HEK293T (cell line): ENCODE results near the gene ARID1B.

Experiments used
- CTCF ChIA-PET: fragments of 350-600 bp; formaldehyde crosslinking; extraction: SDS; loops from one replicate; lab custom pipeline; 2021; ENCODE audit warnings: antibody characterized with exemption, inconsistent platforms; lab: Yijun Ruan, JAX
- POLR2A ChIA-PET: fragments of 350-600 bp; formaldehyde crosslinking; extraction: SDS; loops from one replicate; lab custom pipeline; 2020; ENCODE audit warnings: antibody characterized with exemption, inconsistent platforms; lab: Yijun Ruan, JAX
- DNase-seq: peaks from one replicate; pipeline ENCODE4 v3.0.0; 2012; ENCODE audit warnings: mixed read lengths; ENCODE audit errors: extremely low spot score
- ARNT ChIP-seq: fragments of 450-650 bp; IDR thresholded peaks from 2 replicates; pipeline ENCODE4 v1.6.1; 2017; ENCODE audit warnings: mild to moderate bottlenecking
- BHLHE40 ChIP-seq: fragments of 450-650 bp; IDR thresholded peaks from 2 replicates; pipeline ENCODE4 v1.6.1; 2016; ENCODE audit warnings: mild to moderate bottlenecking, moderate library complexity, borderline replicate concordance
- CTBP1 ChIP-seq: fragments of 450-650 bp; IDR thresholded peaks from 2 replicates; pipeline ENCODE4 v1.6.1; 2016; ENCODE audit warnings: borderline replicate concordance
- ELF4 ChIP-seq: fragments of 450-650 bp; IDR thresholded peaks from 2 replicates; pipeline ENCODE4 v1.6.1; 2017; ENCODE audit warnings: antibody characterized with exemption
- FOXA1 ChIP-seq: fragments of 450-650 bp; IDR thresholded peaks from 2 replicates; pipeline ENCODE4 v1.6.1; 2016; ENCODE audit warnings: mild to moderate bottlenecking
- FOXK2 ChIP-seq: fragments of 450-650 bp; IDR thresholded peaks from 2 replicates; pipeline ENCODE4 v1.6.1; 2016; ENCODE audit warnings: mild to moderate bottlenecking
- FOXM1 ChIP-seq: fragments of 450-650 bp; IDR thresholded peaks from 2 replicates; pipeline ENCODE4 v1.6.1; 2017; ENCODE audit warnings: mild to moderate bottlenecking, borderline replicate concordance
- HDGF ChIP-seq: fragments of 450-650 bp; IDR thresholded peaks from 2 replicates; pipeline ENCODE4 v1.6.1; 2017; ENCODE audit warnings: antibody characterized with exemption, borderline replicate concordance
- L3MBTL2 ChIP-seq: fragments of 450-650 bp; conservative IDR thresholded peaks from 2 replicates; pipeline ENCODE4 v1.6.1; 2016; ENCODE audit warnings: mild to moderate bottlenecking
- LEF1 ChIP-seq: fragments of 450-650 bp; IDR thresholded peaks from 2 replicates; pipeline ENCODE4 v1.6.1; 2017; ENCODE audit warnings: mild to moderate bottlenecking, borderline replicate concordance
- NFRKB ChIP-seq: fragments of 450-650 bp; IDR thresholded peaks from 2 replicates; pipeline ENCODE4 v1.6.1; 2016; ENCODE audit warnings: mild to moderate bottlenecking, moderate library complexity
- PKNOX1 ChIP-seq: fragments of 450-650 bp; IDR thresholded peaks from 2 replicates; pipeline ENCODE4 v1.6.1; 2016
- SP1 ChIP-seq: fragments of 450-650 bp; IDR thresholded peaks from 2 replicates; pipeline ENCODE4 v1.6.1; 2017
- SUZ12 ChIP-seq: fragments of 450-650 bp; IDR thresholded peaks from 2 replicates; pipeline ENCODE4 v1.6.1; 2016; ENCODE audit warnings: mild to moderate bottlenecking
- TARDBP ChIP-seq: fragments of 450-650 bp; IDR thresholded peaks from 2 replicates; pipeline ENCODE4 v1.6.1; 2016
- ZNF384 ChIP-seq: fragments of 450-650 bp; IDR thresholded peaks from 2 replicates; pipeline ENCODE4 v1.6.1; 2016

Gene ARID1B

GRCh38 chr6:156760377-156760776 is 16.8 kb upstream of the ARID1B start:
- no peak for TF ChIP-seq TARDBP
- TF ChIP-seq BHLHE40: no peak
- TF ChIP-seq SP1: no peak
- no peak for TF ChIP-seq FOXM1
- TF ChIP-seq ARNT: no peak
- TF ChIP-seq FOXA1: no peak
- TF ChIP-seq SUZ12: no peak
- TF ChIP-seq ELF4: no peak
- no peak for TF ChIP-seq PKNOX1
- TF ChIP-seq ZNF384: no peak
- no peak for TF ChIP-seq L3MBTL2
- TF ChIP-seq FOXK2: no peak
- ChIA-PET CTCF (no interaction called here), POLR2A (no interaction called here)
- DNase-seq: no peak

DNA sequence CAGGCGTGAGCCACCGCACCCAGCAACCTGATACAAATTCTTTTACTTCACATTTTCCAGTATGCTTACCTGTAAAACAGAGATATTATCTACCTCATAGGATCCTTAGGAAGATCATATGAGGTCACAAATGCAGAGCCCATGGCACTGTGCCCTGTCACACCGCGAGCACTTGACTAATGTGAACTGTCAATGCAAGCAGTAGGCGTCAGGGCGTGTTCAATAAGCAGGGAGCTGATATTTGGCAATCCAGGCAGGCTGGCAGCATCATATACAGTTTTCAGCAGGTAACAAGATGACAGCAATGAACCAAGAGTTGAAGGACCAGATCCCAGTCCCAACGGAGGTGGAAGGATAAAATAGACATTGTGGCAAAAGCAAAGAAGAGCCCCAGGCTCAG is 14.6 kb upstream of the ARID1B start:
- CTCF ChIA-PET: no interaction called here
- TF ChIP-seq TARDBP (no peak), SP1 (no peak), CTBP1 (no peak), FOXK2 (no peak), NFRKB (no peak), SUZ12 (no peak), L3MBTL2 (no peak), ZNF384 (no peak), FOXA1 (no peak), BHLHE40 (no peak), ARNT (no peak), LEF1 (no peak), PKNOX1 (no peak), FOXM1 (no peak), HDGF (no peak), ELF4 (no peak)
- DNase-seq: no peak
- POLR2A ChIA-PET: no interaction called here

GRCh38 chr6:156765117-156765516 is 12.1 kb upstream of the ARID1B start:
- TF ChIP-seq NFRKB: no peak
- no peak for TF ChIP-seq SUZ12
- TF ChIP-seq CTBP1: no peak
- TF ChIP-seq BHLHE40: no peak
- TF ChIP-seq ZNF384: no peak
- no peak for TF ChIP-seq FOXM1
- no peak for TF ChIP-seq HDGF
- no peak for DNase-seq
- ChIA-PET CTCF (interaction anchor here (0.9 kb wide), 1 partner anchor 9 kb away, joined by 3 read pairs; no protein-coding TSS in a partner anchor), POLR2A (no interaction called here)

DNA sequence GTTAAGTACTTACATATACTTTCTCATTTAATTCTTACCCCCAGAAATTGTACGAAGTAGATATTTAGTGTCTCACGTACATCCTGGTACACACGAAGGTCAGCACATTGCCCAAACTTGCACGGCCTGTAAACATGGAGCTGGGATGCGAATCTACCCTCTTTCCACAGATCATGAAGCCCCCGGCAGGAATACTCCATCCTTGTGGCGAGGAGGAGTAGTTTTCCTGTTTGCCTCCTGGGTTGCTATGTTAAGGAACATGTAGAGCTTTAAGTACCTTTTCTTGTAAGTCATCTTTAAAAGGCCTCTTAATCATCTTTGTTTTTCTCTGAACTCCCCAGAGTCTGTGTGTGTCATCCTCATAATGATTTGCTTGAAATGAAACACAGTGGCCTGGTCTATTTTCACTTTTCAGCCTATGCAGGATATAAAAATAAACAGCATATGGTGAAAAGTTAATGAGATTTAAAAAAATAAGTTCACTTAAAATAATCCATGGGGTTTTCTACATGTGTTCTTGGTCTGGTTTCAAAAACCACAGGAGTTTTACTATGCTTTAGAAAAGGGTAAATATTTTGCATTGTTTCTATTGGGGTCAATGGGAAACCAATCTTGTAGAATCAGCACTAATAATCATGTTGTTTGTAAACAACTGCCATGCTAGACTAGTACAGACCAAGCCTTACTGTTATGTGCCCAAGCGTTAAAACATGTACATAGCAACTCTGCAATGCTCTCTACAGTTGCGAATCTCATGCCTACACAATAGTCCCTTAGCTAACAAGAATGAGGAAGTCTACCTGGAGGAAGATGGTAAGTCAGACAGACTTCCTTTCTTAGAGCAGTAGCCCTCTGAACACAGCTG is 9.3 kb upstream of the ARID1B start:
- CTCF ChIA-PET: interaction anchor here (1.2 kb wide), 1 partner anchor 15 kb away, joined by 4 read pairs; no protein-coding TSS in a partner anchor
- TF ChIP-seq CTBP1: no peak
- no peak for TF ChIP-seq ZNF384
- no peak for TF ChIP-seq TARDBP
- no peak for TF ChIP-seq PKNOX1
- TF ChIP-seq LEF1: no peak
- TF ChIP-seq L3MBTL2: no peak
- no peak for TF ChIP-seq ELF4
- TF ChIP-seq BHLHE40: no peak
- TF ChIP-seq SP1: no peak
- TF ChIP-seq FOXK2: no peak
- no peak for TF ChIP-seq SUZ12
- no peak for TF ChIP-seq FOXM1
- POLR2A ChIA-PET: no interaction called here
- no peak for DNase-seq

DNA sequence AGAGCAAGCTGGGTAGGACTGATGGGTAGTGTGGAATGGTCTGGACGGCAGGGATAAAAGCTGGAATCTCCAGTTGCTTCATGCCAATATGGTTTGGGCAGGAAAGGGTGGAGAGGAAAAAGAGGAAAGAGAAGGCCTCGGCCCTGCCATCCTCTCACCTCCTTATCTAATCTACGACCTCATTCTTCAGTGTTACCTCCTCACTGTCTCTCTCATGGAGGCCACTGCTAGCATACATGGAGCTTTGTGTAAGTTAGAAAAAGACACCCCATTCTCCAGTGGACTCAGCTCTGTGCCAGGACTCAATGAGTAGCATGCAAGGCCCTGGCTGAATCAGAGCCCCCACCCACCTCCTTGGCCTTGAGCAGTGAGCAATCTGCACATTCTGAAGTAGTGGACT is 6.1 kb upstream of the ARID1B start:
- no peak for DNase-seq
- TF ChIP-seq BHLHE40 (no peak), SUZ12 (no peak), TARDBP (no peak), FOXM1 (no peak), L3MBTL2 (no peak), SP1 (no peak), ELF4 (no peak), LEF1 (no peak), ARNT (no peak), FOXA1 (no peak), CTBP1 (no peak), NFRKB (no peak), HDGF (no peak), FOXK2 (no peak), ZNF384 (no peak)
- CTCF ChIA-PET: no interaction called here
- POLR2A ChIA-PET: interaction anchor here (1.8 to 2.1 kb wide), 2 partner anchors 9 to 251 kb away, joined by 4 read pairs; no protein-coding TSS in a partner anchor

GRCh38 chr6:156771761-156772160 is 5.4 kb upstream of the ARID1B start:
- CTCF ChIA-PET: interaction anchor here (0.6 kb wide), 1 partner anchor 31 kb away, joined by 3 read pairs; no protein-coding TSS in a partner anchor
- TF ChIP-seq ARNT: no peak
- no peak for TF ChIP-seq L3MBTL2
- no peak for TF ChIP-seq ELF4
- TF ChIP-seq CTBP1: no peak
- TF ChIP-seq FOXA1: no peak
- TF ChIP-seq SUZ12: no peak
- TF ChIP-seq ZNF384: no peak
- no peak for TF ChIP-seq BHLHE40
- TF ChIP-seq SP1: no peak
- TF ChIP-seq PKNOX1: no peak
- no peak for TF ChIP-seq FOXM1
- POLR2A ChIA-PET: no interaction called here

More at GRCh38 chr6:156771761-156772160, 5.4 kb upstream of the ARID1B start:
- DNase-seq: no peak
